Activated CD8-positive, alpha-beta memory T cell treated with anti-CD3 and anti-CD28 coated beads for 48 hours (primary cell): ENCODE measurements around the gene EPHA3.

ENCODE experiments used
- DNase-seq, 3 experiments: peaks; one replicate each; pipeline ENCODE4 v3.0.0-alpha.2; 2020; ENCODE audit warnings: low read depth in 2 of 3, low spot score in 2 of 3

EPHA3 gene

GRCh38 chr3:89144080-89144479 is 36.7 kb downstream of the EPHA3 start:
- DNase-seq, result no peak

DNA sequence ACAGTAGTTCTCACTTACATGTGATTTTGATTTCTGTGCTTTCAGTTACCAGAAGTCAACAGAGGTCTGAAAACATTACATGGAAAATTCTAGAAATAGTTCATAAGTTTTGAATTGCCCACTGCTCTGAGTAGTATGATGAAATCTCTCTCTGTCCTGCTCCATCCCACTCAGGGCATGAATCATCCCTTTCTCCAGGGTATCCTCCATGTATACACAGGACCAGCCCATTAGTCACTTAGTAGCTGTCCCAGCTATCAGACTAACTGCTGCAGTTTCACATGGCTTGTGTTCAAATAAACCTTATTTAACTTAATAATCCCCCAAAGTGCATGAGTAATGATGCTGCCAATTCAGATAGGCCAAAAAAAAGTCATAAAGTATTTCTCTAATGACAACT is 38.6 kb downstream of the EPHA3 start:
- no peak for DNase-seq

DNA sequence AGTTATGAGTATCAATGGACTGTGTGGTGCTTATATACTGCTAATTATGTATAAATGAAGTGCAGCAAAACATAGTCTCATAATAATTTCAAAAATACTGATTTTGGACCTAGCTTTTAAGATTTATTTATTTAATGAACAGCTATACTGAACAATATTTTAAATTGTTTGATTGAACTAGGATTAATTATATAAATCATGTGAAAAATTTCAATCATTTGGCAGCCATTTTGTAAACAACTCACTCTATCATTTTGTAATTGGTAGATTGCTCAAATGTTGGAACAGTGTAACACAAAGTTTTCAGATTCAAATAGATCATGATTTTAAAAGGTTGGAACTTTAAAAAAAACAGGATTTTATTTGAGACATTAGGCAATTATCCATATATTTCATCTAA is 47.0 kb downstream of the EPHA3 start:
- DNase-seq, result no peak

- DNase-seq, result no peak
Measured at GRCh38 chr3:89155811-89156210, 48.4 kb downstream of the EPHA3 start.

DNA sequence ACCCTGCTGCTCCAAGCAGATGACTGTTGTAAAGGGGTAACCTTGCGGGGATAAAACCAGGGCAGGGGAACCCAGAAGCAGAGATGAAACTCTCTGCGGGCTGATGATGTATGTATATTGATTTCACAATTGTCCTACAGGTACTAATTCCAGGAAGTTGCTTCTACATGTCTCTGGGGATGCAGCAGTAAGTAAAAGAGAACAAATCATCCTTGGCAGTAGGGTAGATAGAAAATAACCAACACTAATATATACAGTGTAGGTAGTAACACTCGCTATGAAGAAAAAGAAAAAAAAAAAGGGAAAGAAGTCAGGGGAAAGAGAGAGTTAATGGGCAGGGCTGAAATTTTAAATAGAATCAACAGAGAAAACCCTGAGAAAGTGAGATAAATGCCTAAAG is 50.2 kb downstream of the EPHA3 start:
- no peak for DNase-seq

DNA sequence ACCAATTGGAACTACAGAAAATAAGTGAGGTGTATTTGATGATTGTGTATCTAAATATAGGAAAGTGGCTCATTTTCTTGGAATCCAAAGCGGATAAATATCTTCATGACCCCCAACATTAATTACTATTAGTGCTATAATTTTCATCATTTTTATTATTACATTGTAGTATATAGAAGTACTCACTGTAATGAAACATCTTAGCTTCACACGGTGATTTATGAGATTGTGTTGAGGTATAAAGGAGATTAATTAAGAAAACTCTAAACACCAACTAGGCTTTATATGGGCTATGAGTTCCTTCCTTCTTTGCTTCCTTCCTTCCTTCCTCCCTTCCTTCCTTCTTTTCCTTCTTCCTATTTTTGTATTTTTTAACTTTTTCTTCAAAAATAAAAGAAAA is 52.2 kb downstream of the EPHA3 start:
- no peak for DNase-seq

GRCh38 chr3:89164774-89165173 is 57.4 kb downstream of the EPHA3 start:
- no peak for DNase-seq

GRCh38 chr3:89165636-89166263 is 58.3 kb downstream of the EPHA3 start:
- no peak for DNase-seq

- DNase-seq, result no peak
Measured at GRCh38 chr3:89171687-89172545, 64.5 kb downstream of the EPHA3 start.

- no peak for DNase-seq
Measured at GRCh38 chr3:89173546-89173945, 66.1 kb downstream of the EPHA3 start.

DNA sequence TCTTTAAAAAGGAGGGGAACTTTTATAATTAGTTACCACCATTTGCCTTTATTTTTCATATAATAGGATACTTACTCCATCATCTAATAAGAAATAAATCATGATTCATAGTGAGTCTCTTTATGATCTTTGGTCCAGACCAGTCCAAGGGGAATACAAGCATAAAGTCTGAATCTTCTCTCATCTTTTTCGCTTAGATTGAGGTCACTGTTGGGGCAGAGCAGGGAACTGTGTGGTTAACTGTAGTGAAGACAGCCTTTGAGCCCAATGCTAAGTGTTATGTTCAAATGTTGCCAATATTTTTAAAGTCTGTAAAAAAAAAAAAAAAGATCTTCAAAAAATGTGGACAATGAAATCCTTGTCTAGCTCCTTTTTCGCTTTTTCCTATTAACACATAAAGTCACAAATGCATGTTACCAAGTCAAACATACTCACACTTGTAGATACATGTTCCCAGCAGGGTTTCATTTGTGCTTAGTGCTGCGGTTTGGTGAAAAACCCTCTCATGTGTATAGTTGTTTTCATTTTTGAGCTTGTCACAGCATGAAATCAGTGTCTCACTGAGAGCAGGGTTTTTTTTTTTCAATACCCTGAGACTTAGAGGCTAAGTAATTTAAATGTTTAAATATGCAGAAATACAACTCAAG is 72.1 kb downstream of the EPHA3 start:
- DNase-seq, result no peak

GRCh38 chr3:89180334-89180733 is 72.9 kb downstream of the EPHA3 start:
- DNase-seq, result no peak

DNA sequence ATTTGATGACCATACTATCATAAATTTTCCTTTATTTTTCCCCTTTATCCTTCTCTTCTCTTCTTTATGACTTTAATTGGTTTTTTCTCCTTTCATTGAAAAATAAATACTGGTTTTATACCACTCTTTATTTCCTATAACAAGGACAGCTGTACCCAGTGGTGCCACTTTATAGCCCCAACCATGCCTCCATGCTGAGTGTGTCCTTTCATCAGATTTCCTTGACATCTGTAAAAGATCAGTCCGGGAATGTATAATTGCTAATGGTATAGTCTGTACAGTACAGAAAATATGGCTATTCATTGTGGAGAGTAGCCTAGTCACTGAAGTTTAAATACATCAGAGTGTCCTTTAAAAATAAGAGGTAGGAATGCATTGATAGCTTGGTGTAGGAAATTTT is 74.6 kb downstream of the EPHA3 start:
- no peak for DNase-seq

- no peak for DNase-seq
Measured at GRCh38 chr3:89184151-89184995, 77.0 kb downstream of the EPHA3 start.

GRCh38 chr3:89186456-89186855 is 79.0 kb downstream of the EPHA3 start:
- no peak for DNase-seq

DNA sequence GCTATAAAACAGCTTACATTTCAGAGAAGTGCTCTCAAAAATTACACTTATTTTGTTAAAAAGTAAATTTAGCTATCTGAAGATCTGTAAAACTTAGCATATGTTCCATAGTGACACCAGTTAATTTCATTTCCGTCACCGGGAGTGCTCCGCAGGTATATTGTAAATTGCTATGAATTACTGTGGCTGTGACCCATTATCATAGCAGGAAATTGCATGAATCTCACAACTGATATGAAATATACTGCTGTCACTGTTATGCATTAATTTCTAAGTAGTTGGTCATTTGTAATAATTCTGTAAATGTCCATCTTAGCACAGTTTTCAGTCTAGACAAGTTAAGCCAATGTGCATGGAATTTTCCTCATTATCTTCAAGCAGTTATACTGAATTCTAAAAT is 91.2 kb downstream of the EPHA3 start:
- DNase-seq, result no peak

DNA sequence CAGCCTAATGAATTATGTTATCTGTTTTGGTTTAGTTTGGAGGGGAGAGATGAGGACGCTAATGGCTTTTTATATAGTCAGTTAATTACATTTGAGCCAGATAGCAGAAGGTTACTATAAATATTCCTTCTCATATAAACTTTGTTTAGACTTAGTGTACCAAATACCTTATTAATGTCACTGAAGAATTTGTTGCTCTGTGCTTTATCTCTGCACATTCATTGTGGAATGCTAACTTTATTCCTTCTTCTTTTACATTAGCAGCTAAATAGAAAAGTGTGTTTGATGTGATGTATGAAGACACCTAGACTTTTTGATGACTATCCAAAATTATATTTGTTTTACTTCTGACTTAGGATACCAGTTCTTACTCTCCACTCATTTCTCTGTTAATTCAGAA is 105.2 kb downstream of the EPHA3 start:
- DNase-seq, result no peak

DNA sequence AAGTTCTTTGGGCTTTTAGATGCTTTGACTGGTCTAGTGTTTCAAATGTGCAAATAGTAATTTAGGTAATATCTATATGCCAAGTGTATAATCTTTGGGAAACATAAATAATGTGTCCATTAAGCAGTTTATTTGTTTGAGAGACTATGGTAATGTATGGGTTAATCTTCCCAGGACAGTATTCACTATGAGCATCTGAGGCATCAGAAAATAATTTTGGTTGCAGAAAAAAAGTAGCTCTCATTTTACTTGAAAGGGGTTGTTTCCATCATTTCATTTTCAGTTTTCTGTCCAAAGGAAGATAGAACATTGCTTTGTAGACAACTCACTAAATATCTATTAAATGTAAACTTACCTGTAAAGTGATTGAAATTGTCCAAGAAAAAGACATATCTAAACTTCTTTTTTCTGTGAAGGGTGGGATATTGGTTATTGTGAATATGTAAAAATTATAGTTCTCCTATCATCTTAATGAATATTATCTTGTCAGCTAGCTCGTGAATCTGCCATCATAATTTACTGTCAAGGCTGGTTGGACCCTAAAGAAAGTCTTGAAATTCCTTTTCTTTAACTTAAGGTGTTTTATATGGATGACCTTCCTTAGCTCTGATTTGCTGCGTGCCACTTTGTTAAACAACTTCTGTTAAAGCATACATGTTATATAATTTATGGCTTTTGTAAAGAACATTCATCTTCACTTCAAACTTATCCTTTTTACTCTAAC is 108.8 kb downstream of the EPHA3 start:
- no peak for DNase-seq

DNA sequence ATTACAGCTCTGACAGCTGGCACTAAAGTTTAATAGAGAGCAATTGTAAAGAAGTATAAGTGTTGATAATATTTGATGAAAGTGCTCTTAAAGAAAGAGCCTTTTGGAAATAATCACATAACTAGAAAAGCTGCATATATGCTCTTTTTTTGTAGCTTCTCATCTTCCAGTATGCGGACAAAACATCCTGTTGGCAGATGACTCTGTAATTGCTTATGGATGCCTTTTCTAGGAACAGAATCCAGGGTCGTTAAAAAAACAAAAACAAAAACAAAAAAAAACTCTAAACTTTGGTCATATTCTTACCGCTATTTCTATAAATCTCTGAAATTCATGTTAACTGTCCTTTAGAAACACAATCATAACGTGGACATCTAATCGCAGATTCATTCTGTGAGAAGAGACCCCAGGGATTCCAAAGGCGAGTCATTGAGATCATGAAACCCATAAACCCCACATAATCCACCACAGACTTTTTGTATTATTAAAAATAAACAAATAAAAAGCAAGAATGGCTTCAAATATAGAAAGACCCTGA is 109.8 kb downstream of the EPHA3 start:
- no peak for DNase-seq

- no peak for DNase-seq
Measured at GRCh38 chr3:89221924-89222323, 114.5 kb downstream of the EPHA3 start.
